K562 (cell line): ENCODE results near the gene MATK. TPM values are rescaled to one million over a fixed set of nuclear protein-coding genes. Genes with fewer than 3 reads are reported as not detected.

Experiments
- NCOR1 ChIP-seq: fragments of 450-650 bp; IDR thresholded peaks from 2 replicates; pipeline ENCODE4 v1.6.1; 2016; ENCODE audit warnings: mild to moderate bottlenecking, moderate library complexity
- NKRF ChIP-seq: fragments of 450-650 bp; IDR thresholded peaks from 2 replicates; pipeline ENCODE4 v1.6.1; 2016; ENCODE audit warnings: borderline replicate concordance
- RCOR1 ChIP-seq, 2 experiments: IDR thresholded peaks; 2 replicates each; pipeline ENCODE4 v1.6.1; 2012; ENCODE audit warnings: low read depth in 2 of 2, low read length in 2 of 2, borderline replicate concordance in 1 of 2, improper control_type of control experiment in 1 of 2
- TEAD1 ChIP-seq, 2 experiments: fragments of 450-650 bp in 1 of 2; sonication (generic) in 1 of 2; formaldehyde crosslinking; IDR thresholded peaks; 2 replicates each; pipeline versions ENCODE4 v1.4.0 to v1.8.0; 2020 to 2022; ENCODE audit warnings: mild to moderate bottlenecking in 2 of 2, missing genetic modification reagents in 1 of 2
- VEZF1 ChIP-seq: fragments of 200-800 bp; sonication (Bioruptor generic); IDR thresholded peaks from 2 replicates; pipeline ENCODE4 v1.6.1; 2017; ENCODE audit warnings: missing genetic modification characterization, missing compliant biosample characterization
- ZFX ChIP-seq: sonication (generic); formaldehyde crosslinking; IDR thresholded peaks from 2 replicates; pipeline ENCODE4 v1.8.0; 2022; ENCODE audit warnings: mild to moderate bottlenecking, missing genetic modification reagents, moderate library complexity
- ZNF586 ChIP-seq: fragments of 450-650 bp; formaldehyde crosslinking; conservative IDR thresholded peaks from 2 replicates; pipeline ENCODE4 v1.4.0; 2020; ENCODE audit warnings: mild to moderate bottlenecking, moderate library complexity
- polyA plus RNA-seq, 8 experiments: library from polyadenylated mRNA; depleted of rRNA in 4 of 8; stranded (reverse) in 5 of 8; unstranded in 3 of 8; fragments of >200 nt; fragmentation: Nextera tagmentation in 2 of 8; fragmentation: Illumina TruSeq in 1 of 8; extraction: Ambion mirVana in 2 of 8; extraction: Trizol in 1 of 8; gene quantifications; 2 replicates each; pipeline versions ENCODE4 v1.2.1 to v1.2.3, GENCODE V29; 2011 to 2014; ENCODE audit warnings: inconsistent platforms in 1 of 8, missing spikeins in 1 of 8
- total RNA-seq, 7 experiments: library from RNA; depleted of rRNA in 6 of 7; stranded (reverse); fragments of >200 nt in 6 of 7; fragmentation: Illumina TruSeq in 2 of 7; extraction: Trizol in 2 of 7; gene quantifications; 2 replicates each; pipeline versions ENCODE4 v1.2.1 to v1.2.3, GENCODE V29; 2011 to 2021; ENCODE audit warnings: low replicate concordance in 1 of 7

MATK gene
- total and polyA plus RNA-seq, 9 of the 15 experiments (the other 6 are each of a cell fraction or from before 2014, with no cell fraction given) = 0.08 to 41.5 (median 21.4) TPM

- no peak for TF ChIP-seq NKRF
- 0 out of 4 replicates have a peak, but pooled peaks of 1 of the 2 experiments have one; percentile 14 for TF ChIP-seq TEAD1 (CRISPR knock-in tag; IDR thresholded peaks at IDR 0.05)
- no peak for TF ChIP-seq ZFX
- TF ChIP-seq RCOR1 (IDR thresholded peaks at IDR 0.05; ENCODE audit: borderline replicate concordance in 1 of 2, low read depth in 2 of 2, low read length in 2 of 2) = peak in 1 of 2 experiments; percentile 80; a peak in 2 of 4 replicates
- TF ChIP-seq VEZF1 (CRISPR knock-in tag) = peak; percentile 7; the same call in 1 of the 2 replicates
- no peak for TF ChIP-seq ZNF586 (CRISPR knock-in tag)
- TF ChIP-seq NCOR1 = no peak
- TF ChIP-seq, all 486 proteins: peak for 17
Measured at GRCh38 chr19:3760871-3761361, 25.3 kb downstream of the MATK start (continued).
